MM.1S (cell line): ENCODE results near the gene IFI44L.

Experiments
- DNase-seq: peaks from one replicate; pipeline ENCODE4 v3.0.0-alpha.2; 2015
- H2AFZ ChIP-seq: fragments of 300-600 bp; sonication (generic); 2 replicates; pipeline ENCODE4 v1.6.0; 2016; ENCODE audit warnings: antibody characterized with exemption, low read length
- H3F3A ChIP-seq: fragments of 300-600 bp; sonication (generic); 2 replicates; pipeline ENCODE4 v1.6.1; 2016; ENCODE audit warnings: mild to moderate bottlenecking, antibody characterized with exemption, low read length, moderate library complexity, mixed read lengths; ENCODE audit not compliant: insufficient read depth
- H3K27ac ChIP-seq: fragments of 300-600 bp; sonication (generic); 2 replicates; pipeline ENCODE4 v1.5.1; 2016; ENCODE audit warnings: mild to moderate bottlenecking, low read length
- H3K27me3 ChIP-seq: fragments of 300-600 bp; sonication (generic); replicated peaks from 2 replicates; pipeline ENCODE4 v1.6.0; 2016; ENCODE audit warnings: low read length; ENCODE audit not compliant: insufficient read depth
- H3K36me3 ChIP-seq: fragments of 300-600 bp; sonication (generic); replicated peaks from 2 replicates; pipeline ENCODE4 v1.6.1; 2016; ENCODE audit warnings: mild to moderate bottlenecking, low read length, mixed read lengths; ENCODE audit not compliant: insufficient read depth
- H3K4me1 ChIP-seq: fragments of 300-600 bp; sonication (generic); 2 replicates; pipeline ENCODE4 v1.6.1; 2016; ENCODE audit warnings: low read length, mixed read lengths
- H3K4me2 ChIP-seq: fragments of 300-600 bp; sonication (generic); 2 replicates; pipeline ENCODE4 v1.6.0; 2016; ENCODE audit warnings: low read depth, low read length
- H3K4me3 ChIP-seq: fragments of 300-600 bp; sonication (generic); 2 replicates; pipeline ENCODE4 v1.5.1; 2016; ENCODE audit warnings: low read length, mixed read lengths
- H3K79me2 ChIP-seq: fragments of 300-600 bp; sonication (generic); 2 replicates; pipeline ENCODE4 v1.6.1; 2016; ENCODE audit warnings: mixed run types, low read length, mixed read lengths
- H3K9ac ChIP-seq: fragments of 300-600 bp; sonication (generic); 2 replicates; pipeline ENCODE4 v1.6.1; 2016; ENCODE audit warnings: low read length, mixed read lengths
- H3K9me2 ChIP-seq: fragments of 300-600 bp; sonication (generic); replicated peaks from 2 replicates; pipeline ENCODE4 v1.6.1; 2016; ENCODE audit warnings: mild to moderate bottlenecking, low read length, mixed read lengths; ENCODE audit not compliant: insufficient read depth
- H3K9me3 ChIP-seq: fragments of 300-600 bp; sonication (generic); replicated peaks from 2 replicates; pipeline ENCODE4 v1.6.1; 2016; ENCODE audit warnings: mild to moderate bottlenecking, low read length, mixed read lengths; ENCODE audit not compliant: insufficient read depth
- H4K20me1 ChIP-seq: fragments of 300-600 bp; sonication (generic); 2 replicates; pipeline ENCODE4 v1.6.1; 2016; ENCODE audit warnings: mild to moderate bottlenecking, low read length, moderate library complexity, mixed read lengths; ENCODE audit not compliant: insufficient read depth
- EZH2 ChIP-seq: fragments of 300-600 bp; sonication (generic); optimal IDR thresholded peaks from 2 replicates; pipeline ENCODE3; 2017; ENCODE audit warnings: low read depth, mild to moderate bottlenecking, antibody characterized with exemption, low read length, mixed read lengths
- EZH2phosphoT487 ChIP-seq: fragments of 300-600 bp; sonication (generic); IDR thresholded peaks from 2 replicates; pipeline ENCODE4 v1.6.1; 2018; ENCODE audit warnings: antibody characterized with exemption, low read length
- TF ChIP-seq, protein P1 (sequence below): fragments of 300-600 bp; sonication (generic); IDR thresholded peaks from 2 replicates; pipeline ENCODE4 v1.5.1; 2016; ENCODE audit warnings: antibody characterized with exemption, low read length, mixed read lengths

The IFI44L gene

DNA sequence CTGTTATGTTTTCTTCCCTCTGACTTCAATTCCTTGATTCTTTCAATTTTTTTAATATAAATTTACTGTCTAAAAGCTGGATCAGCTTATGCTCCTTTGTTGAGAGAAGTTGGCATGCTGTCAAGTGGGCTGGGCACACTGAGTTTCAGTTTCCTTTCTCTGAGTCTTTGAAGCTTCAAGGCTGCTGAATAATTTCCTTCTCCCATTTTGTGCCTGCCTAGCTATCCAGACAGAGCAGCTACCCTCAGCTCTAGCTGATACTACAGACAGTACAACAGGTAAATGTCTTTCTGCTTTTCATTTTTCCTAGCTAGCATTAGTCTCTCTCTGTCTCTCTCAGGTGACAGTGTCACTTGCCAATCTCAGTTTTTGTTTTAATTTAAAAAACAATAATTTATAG is 29.4 kb downstream of the IFI44L start, which contains the start of gene IFI44:
IFI44 (plus strand) TSS at position 204 of the 400 bp plus-strand sequence. CDS start 365 bp downstream, outside the sequence.
- Histone ChIP-seq H3K4me2 (peak within 1 kb of the TSS; percentile 43; the same call in 1 of the 2 replicates), H2AFZ (no peak within 1 kb of the TSS), H3K27ac (peak within 1 kb of the TSS; percentile 28; the same call in 1 of the 2 replicates), H3F3A (no peaks in the 10 kb centered on the region; the same call in 1 of the 2 replicates), H3K9me2 (no peaks in the 10 kb centered on the region), H3K4me3 (no peak within 1 kb of the TSS), H3K79me2 (no peaks in the 10 kb centered on the region), H3K36me3 (no peaks in the 10 kb centered on the region), H3K4me1 (peaks cover 11% of the 10 kb centered on the region), H3K27me3 (no peaks in the 10 kb centered on the region), H4K20me1 (no peaks in the 10 kb centered on the region), H3K9ac (no peak within 1 kb of the TSS), H3K9me3 (no peaks in the 10 kb centered on the region)
- peak; percentile 92 for DNase-seq
- TF ChIP-seq EZH2 = no peak
- TF ChIP-seq EZH2phosphoT487 = no peak
- TF ChIP-seq, protein P1, sequence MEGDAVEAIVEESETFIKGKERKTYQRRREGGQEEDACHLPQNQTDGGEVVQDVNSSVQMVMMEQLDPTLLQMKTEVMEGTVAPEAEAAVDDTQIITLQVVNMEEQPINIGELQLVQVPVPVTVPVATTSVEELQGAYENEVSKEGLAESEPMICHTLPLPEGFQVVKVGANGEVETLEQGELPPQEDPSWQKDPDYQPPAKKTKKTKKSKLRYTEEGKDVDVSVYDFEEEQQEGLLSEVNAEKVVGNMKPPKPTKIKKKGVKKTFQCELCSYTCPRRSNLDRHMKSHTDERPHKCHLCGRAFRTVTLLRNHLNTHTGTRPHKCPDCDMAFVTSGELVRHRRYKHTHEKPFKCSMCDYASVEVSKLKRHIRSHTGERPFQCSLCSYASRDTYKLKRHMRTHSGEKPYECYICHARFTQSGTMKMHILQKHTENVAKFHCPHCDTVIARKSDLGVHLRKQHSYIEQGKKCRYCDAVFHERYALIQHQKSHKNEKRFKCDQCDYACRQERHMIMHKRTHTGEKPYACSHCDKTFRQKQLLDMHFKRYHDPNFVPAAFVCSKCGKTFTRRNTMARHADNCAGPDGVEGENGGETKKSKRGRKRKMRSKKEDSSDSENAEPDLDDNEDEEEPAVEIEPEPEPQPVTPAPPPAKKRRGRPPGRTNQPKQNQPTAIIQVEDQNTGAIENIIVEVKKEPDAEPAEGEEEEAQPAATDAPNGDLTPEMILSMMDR = no peak

DNA sequence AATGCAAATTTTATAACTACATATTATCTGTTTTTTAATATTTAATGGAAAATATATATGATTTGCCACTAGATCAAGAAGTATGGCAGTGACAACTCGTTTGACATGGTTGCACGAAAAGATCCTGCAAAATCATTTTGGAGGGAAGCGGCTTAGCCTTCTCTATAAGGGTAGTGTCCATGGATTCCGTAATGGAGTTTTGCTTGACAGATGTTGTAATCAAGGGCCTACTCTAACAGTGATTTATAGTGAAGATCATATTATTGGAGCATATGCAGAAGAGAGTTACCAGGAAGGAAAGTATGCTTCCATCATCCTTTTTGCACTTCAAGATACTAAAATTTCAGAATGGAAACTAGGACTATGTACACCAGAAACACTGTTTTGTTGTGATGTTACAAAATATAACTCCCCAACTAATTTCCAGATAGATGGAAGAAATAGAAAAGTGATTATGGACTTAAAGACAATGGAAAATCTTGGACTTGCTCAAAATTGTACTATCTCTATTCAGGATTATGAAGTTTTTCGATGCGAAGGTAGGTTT is 29.9 kb downstream of the IFI44L start:
- no peak for TF ChIP-seq EZH2phosphoT487
- Histone ChIP-seq H3K9me2 (no peaks in the 10 kb centered on the region), H3K4me2 (peak overlapping the region; percentile 9; the same call in 1 of the 2 replicates), H3K79me2 (no peaks in the 10 kb centered on the region), H3K27ac (peak overlapping the region; percentile 28; the same call in 1 of the 2 replicates), H4K20me1 (no peaks in the 10 kb centered on the region), H3K27me3 (no peaks in the 10 kb centered on the region), H3F3A (no peaks in the 10 kb centered on the region; the same call in 1 of the 2 replicates), H3K9ac (no peak overlapping the region), H2AFZ (no peak overlapping the region), H3K9me3 (no peaks in the 10 kb centered on the region), H3K4me1 (peaks cover 11% of the 10 kb centered on the region), H3K4me3 (no peak overlapping the region), H3K36me3 (no peaks in the 10 kb centered on the region)
- no peak for DNase-seq

DNA sequence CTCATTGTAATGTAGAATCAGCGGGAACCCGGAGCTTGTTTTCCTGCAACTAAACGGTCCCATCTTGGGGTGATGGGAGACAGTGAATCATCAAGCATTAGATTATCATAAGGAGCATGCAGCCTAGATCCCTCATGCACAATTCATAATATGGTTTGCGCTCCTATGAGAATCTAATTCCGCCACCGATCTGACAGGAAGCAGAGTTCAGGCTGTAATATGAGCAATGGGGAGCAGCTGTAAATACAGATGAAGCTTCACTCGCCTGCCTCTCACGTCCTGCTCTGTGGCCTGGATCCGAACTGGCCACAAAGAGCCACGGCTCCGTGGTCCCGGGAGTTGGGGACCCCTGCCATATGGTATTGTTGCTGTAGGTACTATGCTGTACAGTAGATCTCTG is 31.0 kb downstream of the IFI44L start:
- Histone ChIP-seq H3K4me1 (peaks cover 11% of the 10 kb centered on the region), H3K9me3 (no peaks in the 10 kb centered on the region), H3K9me2 (no peaks in the 10 kb centered on the region), H4K20me1 (no peaks in the 10 kb centered on the region), H3K9ac (no peak overlapping the region), H3K27ac (no peak overlapping the region), H3K4me2 (no peak overlapping the region), H3K4me3 (no peak overlapping the region), H2AFZ (no peak overlapping the region), H3K27me3 (no peaks in the 10 kb centered on the region), H3K36me3 (no peaks in the 10 kb centered on the region), H3F3A (no peaks in the 10 kb centered on the region; the same call in 1 of the 2 replicates), H3K79me2 (no peaks in the 10 kb centered on the region)
- DNase-seq = no peak
- TF ChIP-seq EZH2phosphoT487 = no peak
- TF ChIP-seq, protein P1 = no peak

DNA sequence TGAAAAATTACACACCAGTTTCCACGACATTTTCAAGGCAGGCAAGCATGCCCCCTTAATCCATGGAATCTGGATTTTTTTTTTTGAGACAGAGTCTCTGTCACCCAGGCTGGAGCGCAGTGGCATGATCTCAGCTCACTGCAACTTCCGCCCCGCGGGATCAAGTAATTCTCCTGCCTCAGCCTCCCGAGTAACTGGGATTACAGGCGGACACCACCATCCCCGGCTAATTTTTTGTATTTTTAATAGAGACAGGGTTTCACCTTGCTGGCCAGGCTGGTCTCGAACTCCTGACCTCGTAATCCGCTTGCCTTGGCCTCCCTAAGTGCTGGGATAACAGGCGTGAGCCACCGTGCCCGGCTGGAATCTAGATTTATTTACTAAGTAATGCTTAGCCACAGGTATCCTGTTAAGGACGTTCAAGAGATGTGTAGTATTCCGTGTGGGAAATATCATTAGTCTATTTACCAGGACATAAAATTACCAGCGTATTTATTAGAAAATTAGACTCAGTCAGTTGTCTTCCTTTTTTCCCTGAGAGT is 31.8 kb downstream of the IFI44L start:
- Histone ChIP-seq H3K4me2 (no peak overlapping the region), H3K27ac (no peak overlapping the region), H3K4me3 (no peak overlapping the region), H2AFZ (no peak overlapping the region), H3K4me1 (peaks cover 11% of the 10 kb centered on the region), H3K79me2 (no peaks in the 10 kb centered on the region), H4K20me1 (no peaks in the 10 kb centered on the region), H3F3A (no peaks in the 10 kb centered on the region; the same call in 1 of the 2 replicates), H3K9ac (no peak overlapping the region), H3K36me3 (no peaks in the 10 kb centered on the region), H3K9me3 (no peaks in the 10 kb centered on the region), H3K27me3 (no peaks in the 10 kb centered on the region), H3K9me2 (no peaks in the 10 kb centered on the region)
- TF ChIP-seq, protein P1 = no peak
- TF ChIP-seq EZH2phosphoT487 = no peak
- TF ChIP-seq EZH2 = no peak
- no peak for DNase-seq
